DOHH2 (cell line): ENCODE results near the gene RASSF4.

ENCODE experiments used
- CTCF ChIP-seq: fragments of 200-600 bp; sonication (generic); IDR thresholded peaks from one replicate; pipeline ENCODE4 v1.5.1; 2014; ENCODE audit warnings: antibody characterized with exemption, mild to moderate bottlenecking, low read depth, low read length; ENCODE audit not compliant: poor library complexity, severe bottlenecking
- EZH2phosphoT487 ChIP-seq: fragments of 200-600 bp; sonication (generic); IDR thresholded peaks from 2 replicates; pipeline ENCODE4 v1.6.1; 2017; ENCODE audit warnings: borderline replicate concordance, mild to moderate bottlenecking, antibody characterized with exemption, low read length, moderate library complexity, mixed read lengths

GRCh38 chr10:44946205-44946604, 13.4 kb upstream of the RASSF4 start:
- TF ChIP-seq CTCF (no peak), EZH2phosphoT487 (no peak)
